ENCODE data around the gene TRMU.

The TRMU gene

DNA sequence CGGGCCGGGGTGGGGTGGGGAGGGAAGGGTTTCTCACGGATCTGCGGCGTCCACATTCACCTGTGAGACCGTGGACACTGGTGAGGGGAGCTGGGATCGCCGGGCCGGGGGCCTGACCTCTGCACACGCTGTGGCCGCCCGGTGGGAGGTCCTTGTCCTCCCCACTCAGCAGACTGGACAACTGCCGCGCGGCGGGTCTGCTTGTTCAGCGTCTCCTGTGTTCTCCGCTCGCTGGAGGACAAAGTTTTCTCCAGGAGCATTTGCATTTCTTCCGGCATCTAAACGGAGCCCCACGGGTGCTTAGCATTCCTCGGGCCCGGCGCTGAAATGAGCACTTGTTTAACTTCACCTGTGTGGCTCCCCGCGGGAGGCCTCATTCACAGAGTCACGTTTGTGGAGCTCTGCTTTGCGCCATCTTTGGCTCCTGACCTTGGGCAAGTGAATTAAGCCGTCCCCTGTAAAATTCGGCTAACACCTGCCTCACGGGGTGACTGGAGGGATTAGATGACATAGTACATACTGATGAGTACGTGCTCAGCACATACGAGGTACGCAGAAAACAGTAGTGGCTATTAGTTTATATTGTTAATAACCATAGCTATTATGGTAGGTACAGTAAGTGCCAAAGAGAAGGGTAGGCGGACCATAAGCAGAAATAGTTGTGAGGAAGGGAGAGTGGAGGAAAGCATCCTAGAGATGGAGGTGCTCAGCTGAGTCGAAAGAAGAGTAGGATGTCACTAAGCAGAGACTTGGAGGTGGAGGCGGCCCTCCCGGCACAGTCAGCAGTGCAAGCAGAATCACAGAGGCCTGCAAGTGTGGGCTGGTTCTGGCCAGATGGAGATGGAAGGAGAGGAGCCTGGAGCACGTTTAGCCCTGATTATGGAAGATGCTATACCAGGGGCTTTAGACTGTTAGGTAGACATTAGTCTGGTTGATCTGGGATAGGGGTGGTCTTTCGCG lies 885 bp downstream of the TRMU start:
- POLR2A ChIA-PET (ENCODE audit: low non-redundant PET): no interaction called here
- TF ChIP-seq, protein P1, sequence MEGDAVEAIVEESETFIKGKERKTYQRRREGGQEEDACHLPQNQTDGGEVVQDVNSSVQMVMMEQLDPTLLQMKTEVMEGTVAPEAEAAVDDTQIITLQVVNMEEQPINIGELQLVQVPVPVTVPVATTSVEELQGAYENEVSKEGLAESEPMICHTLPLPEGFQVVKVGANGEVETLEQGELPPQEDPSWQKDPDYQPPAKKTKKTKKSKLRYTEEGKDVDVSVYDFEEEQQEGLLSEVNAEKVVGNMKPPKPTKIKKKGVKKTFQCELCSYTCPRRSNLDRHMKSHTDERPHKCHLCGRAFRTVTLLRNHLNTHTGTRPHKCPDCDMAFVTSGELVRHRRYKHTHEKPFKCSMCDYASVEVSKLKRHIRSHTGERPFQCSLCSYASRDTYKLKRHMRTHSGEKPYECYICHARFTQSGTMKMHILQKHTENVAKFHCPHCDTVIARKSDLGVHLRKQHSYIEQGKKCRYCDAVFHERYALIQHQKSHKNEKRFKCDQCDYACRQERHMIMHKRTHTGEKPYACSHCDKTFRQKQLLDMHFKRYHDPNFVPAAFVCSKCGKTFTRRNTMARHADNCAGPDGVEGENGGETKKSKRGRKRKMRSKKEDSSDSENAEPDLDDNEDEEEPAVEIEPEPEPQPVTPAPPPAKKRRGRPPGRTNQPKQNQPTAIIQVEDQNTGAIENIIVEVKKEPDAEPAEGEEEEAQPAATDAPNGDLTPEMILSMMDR (conservative IDR thresholded peaks at IDR 0.05; ENCODE audit: low read depth): no peak
- peak overlapping the region; percentile 82 for H3K27ac ChIP-seq
- no peak for DNase-seq (ENCODE audit: low spot score)
- CTCF ChIA-PET: interaction anchor here (0.8 kb wide), 1 partner anchor 120 kb away, joined by 4 read pairs; no protein-coding TSS in a partner anchor

DNA sequence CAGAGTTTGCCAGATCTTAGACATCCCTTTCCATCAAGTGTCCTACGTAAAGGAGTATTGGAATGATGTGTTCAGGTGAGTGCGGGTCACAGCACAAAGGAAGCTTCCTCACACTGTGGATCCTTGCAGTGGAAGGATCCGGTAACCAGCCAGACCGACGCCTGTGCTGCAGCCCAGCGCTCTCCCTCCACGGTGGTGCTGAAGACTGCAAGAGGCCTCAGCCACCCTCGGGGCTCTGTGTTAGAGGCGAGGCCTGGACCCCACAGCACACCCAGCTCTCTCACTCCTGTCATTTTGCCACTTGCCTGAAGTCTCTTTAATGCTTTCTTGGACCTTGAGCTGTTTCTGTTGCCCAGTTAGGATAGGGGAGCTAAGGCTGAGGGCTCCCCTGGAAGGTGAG lies 2.4 kb downstream of the TRMU start:
- no peak overlapping the region for H3K27ac ChIP-seq
- TF ChIP-seq, protein P1 (conservative IDR thresholded peaks at IDR 0.05; ENCODE audit: low read depth): no peak
- ChIA-PET POLR2A (ENCODE audit: low non-redundant PET) (no interaction called here), CTCF (no interaction called here)
- no peak for DNase-seq (ENCODE audit: low spot score)

DNA sequence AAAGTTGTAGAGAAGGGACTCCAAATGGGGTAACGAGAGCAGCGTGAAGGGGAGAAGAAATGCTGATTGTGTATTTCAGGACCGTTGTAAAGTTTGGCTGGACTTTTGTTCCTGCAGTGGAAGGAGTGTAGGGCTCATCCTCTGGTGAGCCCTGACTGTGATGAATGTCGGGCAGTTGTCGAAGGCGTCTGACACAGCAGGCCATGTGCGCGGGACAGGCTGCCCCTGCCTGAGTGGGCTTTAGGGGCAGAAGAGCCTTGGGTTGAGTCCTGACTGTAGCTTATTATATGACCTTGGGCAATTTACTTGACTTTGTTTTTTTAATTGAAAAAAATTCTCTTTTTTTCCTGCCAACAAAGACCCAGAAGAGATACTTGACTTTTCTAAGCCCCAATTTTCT lies 3.1 kb downstream of the TRMU start:
- no peak for DNase-seq (ENCODE audit: low spot score)
- POLR2A ChIA-PET (ENCODE audit: low non-redundant PET): no interaction called here
- CTCF ChIA-PET: interaction anchor here (0.7 kb wide), 1 partner anchor 424 kb away, joined by 3 read pairs; no protein-coding TSS in a partner anchor
- H3K27ac ChIP-seq: no peak overlapping the region
- TF ChIP-seq, protein P1 (conservative IDR thresholded peaks at IDR 0.05; ENCODE audit: low read depth): no peak

DNA sequence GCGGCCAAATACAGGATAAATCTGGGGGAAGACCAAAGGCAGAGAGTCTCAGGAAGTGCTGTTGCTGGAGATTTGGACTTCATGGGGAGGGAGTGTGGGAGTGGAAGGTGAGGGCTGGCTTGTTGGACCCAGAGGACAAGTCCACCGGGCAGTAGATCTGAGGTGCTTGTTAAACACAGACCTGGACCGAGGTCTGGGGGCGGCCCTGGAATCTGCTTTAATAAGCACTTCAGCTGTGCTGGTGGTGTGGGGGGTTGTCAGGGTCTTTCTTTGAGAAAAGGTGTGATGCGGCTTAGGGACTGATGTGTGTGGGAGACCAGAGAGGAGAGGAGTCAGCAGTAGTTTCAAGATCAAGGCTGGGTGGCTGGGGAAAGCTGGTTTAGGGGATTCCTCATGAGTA lies 4.4 kb downstream of the TRMU start:
- POLR2A ChIA-PET (ENCODE audit: low non-redundant PET): no interaction called here

DNA sequence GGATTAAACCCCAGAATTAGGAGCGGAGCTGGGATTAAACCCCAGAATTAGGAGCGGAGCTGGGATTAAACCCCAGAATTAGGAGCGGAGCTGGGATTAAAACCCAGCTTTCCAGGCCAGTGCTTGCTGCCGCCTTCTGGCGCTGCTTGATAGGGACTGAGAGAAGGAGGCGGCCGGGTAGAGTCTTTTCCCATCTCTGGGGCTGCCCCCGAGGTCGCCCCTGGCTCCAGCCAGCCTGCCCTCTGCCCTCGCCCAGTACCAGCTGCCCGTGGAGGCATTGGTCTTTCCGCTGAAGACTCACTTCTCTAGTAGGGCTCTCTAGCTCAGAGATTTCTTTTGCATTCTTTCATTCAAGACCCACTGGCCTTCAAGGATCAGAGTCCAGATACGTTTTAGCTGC lies 5.2 kb downstream of the TRMU start:
- H3K27ac ChIP-seq: no peak overlapping the region
- ChIA-PET CTCF (interaction anchor here (0.6 kb wide), 1 partner anchor 787 kb away, joined by 5 read pairs; no protein-coding TSS in a partner anchor), POLR2A (ENCODE audit: low non-redundant PET) (interaction anchor here (0.7 kb wide), 2 partner anchors 9 to 17 kb away, joined by 3 read pairs; no protein-coding TSS in a partner anchor)
- no peak for DNase-seq (ENCODE audit: low spot score)
- TF ChIP-seq, protein P1 (conservative IDR thresholded peaks at IDR 0.05; ENCODE audit: low read depth): no peak

More for the DNA sequence above, 4.4 kb downstream of the TRMU start:
- TF ChIP-seq, protein P1 (conservative IDR thresholded peaks at IDR 0.05; ENCODE audit: low read depth): no peak
- CTCF ChIA-PET: no interaction called here
- H3K27ac ChIP-seq: no peak overlapping the region
- DNase-seq (ENCODE audit: low spot score): no peak

DNA sequence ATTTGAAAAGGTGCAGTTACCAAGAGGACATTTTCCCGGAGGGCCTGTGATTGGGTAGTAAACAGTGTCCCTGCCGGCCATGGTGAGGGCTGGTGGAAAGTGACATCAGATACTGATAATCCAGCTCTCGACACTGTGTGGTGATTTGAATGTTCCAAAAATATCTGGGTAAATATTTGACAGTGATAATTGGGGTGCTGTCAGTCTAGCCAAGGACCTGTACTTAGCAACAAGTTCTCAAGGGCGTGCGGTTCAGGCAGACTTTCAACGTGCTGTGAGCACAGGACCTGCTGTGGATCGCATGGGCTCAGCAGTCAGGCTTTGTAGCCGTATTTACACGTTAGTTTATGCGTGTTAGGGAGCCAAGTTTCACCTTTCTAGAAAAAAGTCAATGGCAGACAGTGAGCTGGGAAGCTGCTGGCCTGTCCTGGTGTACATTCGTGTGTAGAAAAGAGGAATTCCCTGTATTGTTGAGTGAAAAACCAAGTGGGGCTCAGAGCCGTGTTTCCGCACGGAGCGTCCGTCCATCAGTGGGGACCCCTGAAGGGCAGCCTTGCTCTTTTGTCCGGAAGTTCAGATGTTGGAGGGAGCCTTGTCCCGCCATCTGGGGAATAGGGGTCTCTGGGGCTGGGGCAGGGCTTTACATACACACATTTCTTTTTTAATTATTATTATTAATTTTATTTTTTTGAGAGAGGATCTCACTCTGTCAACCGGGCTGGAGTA lies 11.3 kb downstream of the TRMU start:
- TF ChIP-seq, protein P1 (conservative IDR thresholded peaks at IDR 0.05; ENCODE audit: low read depth): no peak
- H3K27ac ChIP-seq: peak overlapping the region; percentile 4; the same call in 1 of the 2 replicates
- DNase-seq (ENCODE audit: low spot score): no peak
- ChIA-PET POLR2A (ENCODE audit: low non-redundant PET) (no interaction called here), CTCF (interaction anchor here (1.1 kb wide), 1 partner anchor 9 kb away, joined by 3 read pairs; no protein-coding TSS in a partner anchor)

Measured in RWPE1 (cell line).